ENCODE results near the gene RBM3. TPM values are rescaled to one million over a fixed set of nuclear protein-coding genes. Genes with fewer than 3 reads are reported as not detected.

The RBM3 gene
- total RNA-seq, 2 experiments from 2014 or later, result 180 to 182 TPM

GRCh38 chrX:48601741-48602394 is 27.6 kb downstream of the RBM3 start:
- ChIA-PET CTCF (no interaction called here), POLR2A (no interaction called here)
- H3K4me1 Mint-ChIP-seq, result peaks cover 9% of the 10 kb centered on the region
- H3K9me3 Mint-ChIP-seq, result no peaks in the 10 kb centered on the region
- H3K4me3 Mint-ChIP-seq, result no peak overlapping the region
- no peaks in the 10 kb centered on the region for H3K27me3 Mint-ChIP-seq
- no peak overlapping the region for H3K27ac Mint-ChIP-seq
- H3K36me3 Mint-ChIP-seq (ENCODE audit: low read depth), result peaks cover 20% of the 10 kb centered on the region
- no peak for DNase-seq

GRCh38 chrX:48604701-48605100 is 30.4 kb downstream of the RBM3 start:
- no peaks in the 10 kb centered on the region for H3K27me3 Mint-ChIP-seq
- no peaks in the 10 kb centered on the region for H3K9me3 Mint-ChIP-seq
- no peak overlapping the region for H3K4me3 Mint-ChIP-seq

GRCh38 chrX:48606091-48606490 is 31.8 kb downstream of the RBM3 start:
- no peaks in the 10 kb centered on the region for H3K4me1 Mint-ChIP-seq
- no peak for DNase-seq
- ChIA-PET POLR2A (no interaction called here), CTCF (interaction anchor here (0.7 kb wide), 1 partner anchor 42 kb away, joined by 3 read pairs; no protein-coding TSS in a partner anchor)
- H3K4me3 Mint-ChIP-seq, result no peak overlapping the region
- no peak overlapping the region for H3K27ac Mint-ChIP-seq
- H3K36me3 Mint-ChIP-seq (ENCODE audit: low read depth), result peaks cover 8% of the 10 kb centered on the region
- H3K27me3 Mint-ChIP-seq, result no peaks in the 10 kb centered on the region
- H3K9me3 Mint-ChIP-seq, result no peaks in the 10 kb centered on the region

More at GRCh38 chrX:48604701-48605100, 30.4 kb downstream of the RBM3 start:
- ChIA-PET CTCF (no interaction called here), POLR2A (no interaction called here)
- H3K27ac Mint-ChIP-seq, result no peak overlapping the region
- H3K36me3 Mint-ChIP-seq (ENCODE audit: low read depth), result peaks cover 8% of the 10 kb centered on the region
- DNase-seq, result no peak
- no peaks in the 10 kb centered on the region for H3K4me1 Mint-ChIP-seq

DNA sequence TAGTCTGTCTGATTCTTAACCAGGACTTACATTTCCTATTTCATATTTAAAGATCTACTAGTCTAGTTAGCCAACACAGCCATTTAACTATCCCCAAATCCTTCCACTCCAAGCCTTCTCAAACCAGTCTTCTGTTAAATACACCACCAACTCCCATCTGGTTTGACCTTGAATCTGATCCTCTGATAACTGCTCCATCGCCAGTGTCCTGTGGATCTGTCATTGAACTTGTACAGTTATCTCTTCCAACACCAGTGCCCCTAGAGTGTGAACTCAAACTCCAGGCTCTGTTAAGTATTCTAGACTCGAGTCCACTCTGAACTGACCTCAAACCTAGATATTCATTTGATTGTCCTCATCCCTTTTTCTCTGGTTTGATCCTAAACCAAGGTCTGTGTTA is 37.4 kb downstream of the RBM3 start:
- no peaks in the 10 kb centered on the region for H3K27me3 Mint-ChIP-seq
- no peak overlapping the region for H3K27ac Mint-ChIP-seq
- no peaks in the 10 kb centered on the region for H3K4me1 Mint-ChIP-seq
- CTCF ChIA-PET, result no interaction called here
- POLR2A ChIA-PET, result no interaction called here
- H3K36me3 Mint-ChIP-seq (ENCODE audit: low read depth), result no peaks in the 10 kb centered on the region
- H3K9me3 Mint-ChIP-seq, result no peaks in the 10 kb centered on the region
- no peak for DNase-seq
- no peak overlapping the region for H3K4me3 Mint-ChIP-seq

- CTCF ChIA-PET, result no interaction called here
- Mint-ChIP-seq H3K4me3 (no peak overlapping the region), H3K9me3 (no peaks in the 10 kb centered on the region), H3K4me1 (no peaks in the 10 kb centered on the region), H3K27me3 (no peaks in the 10 kb centered on the region), H3K27ac (no peak overlapping the region), H3K36me3 (ENCODE audit: low read depth) (no peaks in the 10 kb centered on the region)
- DNase-seq, result no peak
- POLR2A ChIA-PET, result no interaction called here
Observed at GRCh38 chrX:48613502-48614160, 39.3 kb downstream of the RBM3 start.

GRCh38 chrX:48616576-48616975 is 42.3 kb downstream of the RBM3 start:
- Mint-ChIP-seq H3K4me3 (no peak overlapping the region), H3K9me3 (no peaks in the 10 kb centered on the region), H3K4me1 (no peaks in the 10 kb centered on the region), H3K36me3 (ENCODE audit: low read depth) (no peaks in the 10 kb centered on the region), H3K27me3 (no peaks in the 10 kb centered on the region), H3K27ac (no peak overlapping the region)
- no peak for DNase-seq
- ChIA-PET POLR2A (no interaction called here), CTCF (no interaction called here)

DNA sequence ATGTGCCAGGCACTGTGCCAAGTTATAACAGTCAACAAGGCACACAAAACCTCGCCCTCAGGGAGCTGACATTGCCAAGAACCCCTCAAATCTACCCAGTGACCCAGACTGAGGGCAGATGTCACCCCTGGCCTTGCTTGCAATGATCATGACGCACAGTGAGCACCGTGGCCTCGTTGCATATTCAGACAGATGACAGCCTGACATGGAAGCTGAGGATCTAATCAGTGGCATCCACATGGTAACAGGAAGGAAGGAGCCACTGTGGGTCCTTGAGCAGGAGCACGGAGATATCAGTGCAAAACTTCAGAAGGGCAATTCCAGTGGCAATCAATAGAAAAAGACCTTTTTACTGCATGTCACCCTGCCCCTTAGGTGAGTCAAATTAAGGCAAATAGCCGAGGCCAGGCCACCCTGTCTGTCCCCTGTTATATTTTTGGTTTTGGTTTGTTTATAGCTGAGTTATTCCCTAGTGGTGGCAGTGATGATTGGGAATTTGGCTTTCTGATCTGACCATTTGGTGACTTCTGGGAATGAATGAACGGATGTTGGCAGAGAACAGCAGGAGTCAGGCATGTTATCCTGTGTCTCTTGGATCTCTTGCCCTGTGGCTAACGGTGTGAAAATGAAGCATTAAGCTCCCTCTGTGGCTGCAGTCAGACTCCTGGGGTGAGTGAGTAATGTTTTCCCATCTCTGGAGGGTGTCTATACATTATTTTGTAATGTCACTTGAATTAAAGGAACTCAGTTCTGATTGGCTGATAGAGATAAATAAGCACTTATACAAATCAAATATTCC is 43.5 kb downstream of the RBM3 start:
- CTCF ChIA-PET, result no interaction called here
- no peaks in the 10 kb centered on the region for H3K27me3 Mint-ChIP-seq
- POLR2A ChIA-PET, result no interaction called here
- H3K9me3 Mint-ChIP-seq, result no peaks in the 10 kb centered on the region
- H3K36me3 Mint-ChIP-seq (ENCODE audit: low read depth), result no peaks in the 10 kb centered on the region
- DNase-seq, result no peak
- H3K4me1 Mint-ChIP-seq, result no peaks in the 10 kb centered on the region
- H3K4me3 Mint-ChIP-seq, result no peak overlapping the region
- no peak overlapping the region for H3K27ac Mint-ChIP-seq

DNA sequence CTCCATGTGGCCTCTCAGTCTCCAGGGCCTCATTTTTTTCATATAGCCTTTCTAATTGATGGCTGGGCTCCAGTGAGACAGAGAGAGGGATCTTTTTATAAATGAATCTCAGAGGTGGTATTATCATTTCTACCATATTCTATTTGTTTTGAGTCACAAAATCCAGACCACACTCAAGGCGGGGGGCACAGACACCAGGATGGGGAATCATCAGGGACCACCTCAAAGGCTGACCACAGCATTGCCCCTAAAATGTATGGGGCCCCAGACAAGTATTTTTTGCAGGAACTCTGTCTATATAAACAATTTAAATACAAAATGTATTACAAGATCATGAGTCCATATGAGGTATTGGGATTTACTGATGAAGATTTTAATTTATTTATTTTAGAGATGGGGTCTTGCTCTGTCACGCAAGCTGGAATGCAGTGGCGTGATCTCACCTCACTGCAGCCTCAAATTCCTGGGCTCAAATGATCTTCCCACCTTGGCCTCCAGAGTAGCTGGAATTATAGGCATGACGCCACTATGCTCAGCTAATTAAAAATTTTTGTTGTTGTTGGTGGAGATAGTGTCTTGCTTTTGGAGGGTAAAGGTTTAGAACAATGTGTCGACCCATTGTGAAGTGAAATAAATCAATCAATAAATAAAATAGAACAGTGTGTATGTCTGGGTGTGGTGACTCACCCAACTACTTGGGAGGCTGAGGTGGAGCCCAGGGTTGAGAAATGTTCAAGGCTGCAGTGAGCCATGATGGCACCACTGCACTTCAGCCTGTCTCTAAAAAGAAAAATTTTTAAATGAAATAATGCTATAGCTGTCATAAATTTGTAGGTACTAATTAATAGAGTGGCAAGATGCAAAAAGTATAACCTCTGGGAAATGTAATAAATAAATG is 52.4 kb downstream of the RBM3 start:
- Mint-ChIP-seq H3K4me1 (peaks cover 6% of the 10 kb centered on the region), H3K27me3 (no peaks in the 10 kb centered on the region), H3K27ac (no peak overlapping the region), H3K36me3 (ENCODE audit: low read depth) (no peaks in the 10 kb centered on the region), H3K4me3 (no peak overlapping the region), H3K9me3 (no peaks in the 10 kb centered on the region)
- POLR2A ChIA-PET, result no interaction called here
- CTCF ChIA-PET, result no interaction called here
- DNase-seq, result no peak

Other genes with a start within 250 kb of the RBM3 start
- gene SSX3, start 217.8 kb upstream of the RBM3 start, total RNA-seq, result not detected
- not detected for gene SSX4, start 190.9 kb upstream of the RBM3 start, total RNA-seq
- not detected for gene SSX4B, start 162.5 kb upstream of the RBM3 start, total RNA-seq
- 10 to 100 TPM; 76.4 to 82.4 TPM for gene SLC38A5, start 104.2 kb upstream of the RBM3 start, total RNA-seq
- 10 to 100 TPM; 57.6 to 60.1 TPM for gene FTSJ1, start 98.3 kb upstream of the RBM3 start, total RNA-seq
- gene PORCN, start 65.5 kb upstream of the RBM3 start, total RNA-seq, result 10 to 100 TPM; 26.1 to 29.2 TPM
- 100 to 1,000 TPM; 446 to 461 TPM for gene EBP, start 52.7 kb upstream of the RBM3 start, total RNA-seq
- 10 to 100 TPM; 21.7 to 22.3 TPM for gene TBC1D25, start 34.8 kb upstream of the RBM3 start, total RNA-seq
- gene WDR13, start 23.0 kb downstream of the RBM3 start, total RNA-seq, result 10 to 100 TPM; 48.5 to 53.5 TPM
- 100 to 1,000 TPM; 156 to 157 TPM for gene WAS, start 109.3 kb downstream of the RBM3 start, total RNA-seq
- gene SUV39H1, start 122.2 kb downstream of the RBM3 start, total RNA-seq, result 10 to 100 TPM; 30.3 to 33.2 TPM
- gene GLOD5, start 187.3 kb downstream of the RBM3 start, total RNA-seq, result not detected
- gene GATA1, start 212.1 kb downstream of the RBM3 start, total RNA-seq, result not detected
- gene HDAC6, start 227.6 kb downstream of the RBM3 start, total RNA-seq, result 10 to 100 TPM; 89.0 to 90.3 TPM

All from activated CD4-positive, alpha-beta memory T cell treated with anti-CD3 and anti-CD28 coated beads, Interleukin-2, amount 10 ng/mL, durations not matched to agents 7 days and 5 days (primary cell).